Stimulated activated naive CD4-positive, alpha-beta T cell (primary cell): ENCODE data around the gene SLC44A4.
"Not testable (repeated sequence)": the region's sequence is repeated elsewhere in the genome, so short reads cannot be mapped to it uniquely, and the experiment has no call there.

ENCODE experiments used
- DNase-seq, 6 experiments: peaks; one replicate each; lab custom pipeline; 2025; lab: John Stamatoyannopoulos, UW

SLC44A4 gene

DNA sequence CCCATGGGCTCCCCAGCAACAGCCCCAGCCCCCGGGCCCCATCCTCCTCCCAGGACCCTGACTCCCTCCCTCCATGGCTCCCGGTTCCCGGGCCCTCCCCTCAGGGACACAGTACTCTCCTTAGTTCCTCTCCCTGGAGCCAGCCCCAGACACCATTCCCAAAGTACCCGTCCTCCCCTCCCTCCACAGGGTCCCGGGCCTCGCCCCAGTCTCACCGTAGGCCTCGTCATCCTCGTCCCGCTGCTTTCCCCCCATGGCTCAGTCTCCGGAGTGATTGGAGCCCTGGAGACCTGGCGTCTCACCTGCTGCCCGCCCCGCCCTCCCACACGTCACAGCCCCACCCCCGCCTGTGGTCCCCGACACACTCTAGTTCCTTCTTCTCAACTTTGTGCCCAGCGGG lies at the start of gene SLC44A4:
TSS of gene SLC44A4 (minus strand) at position 272 of the 400 bp plus-strand sequence. CDS start at position 255, 17 bp downstream.
- DNase-seq, result no peak

DNA sequence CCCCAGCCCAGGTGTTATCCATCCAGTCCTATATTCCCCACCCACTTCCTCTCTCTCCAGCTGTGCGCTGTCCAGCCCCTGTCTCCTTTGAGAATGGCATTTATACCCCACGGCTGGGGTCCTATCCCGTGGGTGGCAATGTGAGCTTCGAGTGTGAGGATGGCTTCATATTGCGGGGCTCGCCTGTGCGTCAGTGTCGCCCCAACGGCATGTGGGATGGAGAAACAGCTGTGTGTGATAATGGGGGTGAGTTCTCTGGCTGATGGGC lies 49.8 kb upstream of the SLC44A4 start:
- DNase-seq, result no peak

DNA sequence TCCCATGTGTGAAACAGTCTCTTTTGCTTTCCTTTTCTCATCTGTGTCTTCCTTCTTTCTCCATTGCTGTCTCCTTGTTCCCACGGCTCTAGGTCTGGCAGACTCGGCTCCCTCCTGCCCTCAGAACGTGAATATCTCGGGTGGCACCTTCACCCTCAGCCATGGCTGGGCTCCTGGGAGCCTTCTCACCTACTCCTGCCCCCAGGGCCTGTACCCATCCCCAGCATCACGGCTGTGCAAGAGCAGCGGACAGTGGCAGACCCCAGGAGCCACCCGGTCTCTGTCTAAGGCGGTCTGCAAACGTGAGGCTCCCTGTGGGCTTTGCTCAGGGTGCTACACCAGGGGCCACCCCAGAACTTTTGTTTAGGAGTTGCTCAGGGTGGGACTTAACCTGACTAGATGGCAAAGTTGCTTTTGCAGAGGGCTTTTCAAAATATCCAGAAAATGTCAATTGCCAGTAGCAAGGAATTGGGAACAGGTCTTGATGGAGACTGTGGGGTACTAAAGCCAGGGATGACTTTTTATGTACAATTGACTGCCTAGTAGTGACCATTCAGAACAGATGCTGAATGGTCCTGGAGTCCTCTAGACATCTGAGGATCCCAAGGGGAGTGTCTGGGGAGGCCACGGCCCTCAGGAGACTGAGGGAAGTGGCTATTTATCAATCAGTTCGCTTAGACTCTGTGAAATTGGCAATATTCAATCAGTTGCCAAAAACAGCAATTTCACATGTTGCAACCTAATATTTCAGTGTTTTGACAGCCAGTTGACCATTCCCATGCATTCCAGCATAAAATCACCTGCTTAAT lies 49.3 kb upstream of the SLC44A4 start:
- no peak for DNase-seq

DNA sequence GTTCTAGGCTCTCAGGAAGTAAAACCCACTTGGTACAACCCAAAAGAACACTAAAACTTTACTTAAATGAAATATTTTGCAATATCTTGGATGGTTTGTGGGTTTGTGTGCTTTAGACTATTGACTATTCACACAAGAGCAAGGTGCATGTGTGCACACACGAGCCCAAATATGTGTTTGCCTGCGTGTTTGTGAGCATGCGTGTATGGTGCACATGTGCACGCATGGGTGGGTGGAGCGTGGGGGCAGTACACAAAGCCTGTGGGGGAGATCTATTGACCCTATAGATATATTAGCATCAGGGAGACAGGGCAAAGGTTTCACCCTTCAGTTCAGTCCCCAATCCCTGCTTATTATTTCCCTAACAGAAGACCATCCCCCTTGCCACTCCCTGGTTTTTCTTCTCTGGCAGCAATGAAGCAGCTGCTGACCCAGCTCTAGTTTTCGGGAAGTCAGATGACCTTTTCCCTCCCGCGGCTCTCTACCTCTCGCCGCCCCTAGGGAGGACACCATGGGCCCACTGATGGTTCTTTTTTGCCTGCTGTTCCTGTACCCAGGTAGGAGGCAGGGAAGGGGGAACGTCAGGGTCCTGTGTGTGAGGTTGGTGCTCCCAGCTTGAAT lies 48.6 kb upstream of the SLC44A4 start, which contains the start of gene C2:
TSS of gene C2 (plus strand) at position 476 of the 621 bp plus-strand sequence. CDS start at position 512, 36 bp downstream.
- no peak for DNase-seq

- DNase-seq, result no peak
Observed at GRCh38 chr6:31922942-31923341, 44.1 kb upstream of the SLC44A4 start.

- DNase-seq, result no peak
Observed at GRCh38 chr6:31920811-31921210, 42.0 kb upstream of the SLC44A4 start.

GRCh38 chr6:31919624-31920303 lies 41.0 kb upstream of the SLC44A4 start:
- no peak for DNase-seq

GRCh38 chr6:31918069-31918720 lies 39.4 kb upstream of the SLC44A4 start:
- no peak for DNase-seq

GRCh38 chr6:31915756-31916155 lies 37.0 kb upstream of the SLC44A4 start:
- no peak for DNase-seq

DNA sequence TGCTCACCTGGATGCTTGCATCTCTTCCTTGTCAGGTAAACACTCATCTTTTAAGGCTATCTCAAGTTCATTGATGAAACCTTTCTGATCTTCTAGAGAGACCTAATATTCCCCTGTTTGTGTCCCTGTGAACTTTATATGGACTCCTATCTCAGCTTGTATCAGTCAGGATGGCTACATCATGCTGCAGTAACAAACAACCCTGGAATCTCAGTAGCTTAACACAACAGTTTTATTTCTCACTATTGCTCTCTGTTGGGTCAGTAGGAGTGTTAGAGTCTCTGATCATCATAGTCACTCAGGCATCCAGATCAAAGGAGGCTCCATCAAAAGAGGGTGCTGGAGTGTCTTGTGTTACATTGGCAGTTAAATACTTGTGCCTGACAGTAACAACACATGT lies 36.6 kb upstream of the SLC44A4 start:
- no peak for DNase-seq

GRCh38 chr6:31911826-31912585 lies 33.2 kb upstream of the SLC44A4 start:
- no peak for DNase-seq

- DNase-seq, result not testable (repeated sequence)
Observed at GRCh38 chr6:31909298-31909697, 30.5 kb upstream of the SLC44A4 start.

DNA sequence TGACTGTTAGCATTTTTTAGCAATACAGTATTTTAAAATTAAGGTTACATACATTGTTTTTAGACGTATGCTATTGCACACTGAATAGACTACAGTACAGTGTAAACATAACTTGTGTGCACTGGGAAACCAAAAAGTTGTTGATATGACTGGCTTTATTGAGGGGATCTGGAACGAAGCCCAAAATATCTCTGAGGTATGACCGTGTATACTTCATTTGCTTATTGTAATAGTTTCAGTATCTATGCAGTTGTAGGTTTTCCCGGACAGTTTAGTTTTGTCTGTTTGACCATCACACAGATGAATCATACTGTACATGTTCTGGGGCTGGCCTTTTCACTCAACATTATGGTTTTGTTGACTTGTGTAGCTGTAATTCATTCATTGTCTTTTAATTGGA lies 30.0 kb upstream of the SLC44A4 start:
- no peak for DNase-seq

DNA sequence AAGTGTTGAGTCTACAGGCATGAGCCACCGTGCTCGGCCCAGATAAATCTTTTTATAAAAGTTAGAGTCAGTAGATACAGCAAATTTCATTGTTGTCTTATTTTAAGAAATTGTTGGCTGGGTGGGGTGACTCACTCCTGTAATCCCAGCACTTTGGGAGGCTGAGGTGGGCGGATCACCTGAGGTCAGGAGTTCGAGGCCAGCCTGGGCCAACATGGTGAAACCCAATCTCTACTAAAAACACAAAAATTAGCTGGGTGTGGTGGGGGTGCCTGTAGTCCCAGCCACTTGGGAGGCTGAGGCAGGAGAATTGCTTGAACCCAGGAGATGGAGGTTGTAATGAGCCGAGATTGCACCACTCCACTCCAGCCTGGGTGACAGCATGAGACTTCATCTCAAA lies 29.5 kb upstream of the SLC44A4 start:
- not testable (repeated sequence) for DNase-seq

- DNase-seq, result no peak
Observed at GRCh38 chr6:31907158-31907813, 28.5 kb upstream of the SLC44A4 start.

DNA sequence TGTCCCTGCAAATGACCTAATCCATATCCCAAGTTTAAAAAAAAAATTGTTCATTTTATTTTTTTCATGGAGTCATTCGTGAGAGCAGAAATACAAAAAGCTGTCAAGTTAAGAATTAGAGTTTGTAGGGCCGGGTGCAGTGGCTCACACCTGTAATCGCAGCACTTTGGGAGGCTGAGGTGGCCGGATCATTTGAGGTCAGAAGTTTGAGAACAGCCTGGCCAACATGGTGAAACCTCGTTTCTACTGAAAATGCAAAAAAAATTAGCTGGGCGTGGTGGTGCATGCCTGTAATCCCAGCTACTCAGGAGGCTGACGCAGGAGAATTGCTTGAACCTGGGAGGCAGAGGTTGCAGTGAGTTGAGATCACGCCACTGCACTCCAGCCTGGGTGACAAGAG lies 27.9 kb upstream of the SLC44A4 start:
- DNase-seq, result not testable (repeated sequence)

DNA sequence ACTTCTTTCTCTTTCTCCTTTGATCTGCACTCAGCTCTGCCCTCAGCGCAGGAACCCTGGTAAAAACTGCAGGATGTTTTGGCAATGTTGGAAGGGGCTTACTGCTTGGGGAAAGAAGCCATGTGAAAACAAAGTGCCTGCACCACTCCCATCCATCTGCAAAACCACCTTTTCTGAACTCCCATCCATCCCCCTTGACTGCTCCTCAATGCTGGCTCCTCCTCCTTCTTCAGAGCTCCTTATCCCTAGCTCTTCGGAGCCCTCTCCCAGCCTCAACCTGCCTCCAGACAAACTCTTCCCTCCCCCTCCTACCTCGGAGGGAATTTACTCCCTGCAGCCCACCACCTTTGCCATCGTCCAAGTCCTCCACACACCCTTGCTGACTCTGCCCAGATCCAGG lies 27.3 kb upstream of the SLC44A4 start:
- no peak for DNase-seq

DNA sequence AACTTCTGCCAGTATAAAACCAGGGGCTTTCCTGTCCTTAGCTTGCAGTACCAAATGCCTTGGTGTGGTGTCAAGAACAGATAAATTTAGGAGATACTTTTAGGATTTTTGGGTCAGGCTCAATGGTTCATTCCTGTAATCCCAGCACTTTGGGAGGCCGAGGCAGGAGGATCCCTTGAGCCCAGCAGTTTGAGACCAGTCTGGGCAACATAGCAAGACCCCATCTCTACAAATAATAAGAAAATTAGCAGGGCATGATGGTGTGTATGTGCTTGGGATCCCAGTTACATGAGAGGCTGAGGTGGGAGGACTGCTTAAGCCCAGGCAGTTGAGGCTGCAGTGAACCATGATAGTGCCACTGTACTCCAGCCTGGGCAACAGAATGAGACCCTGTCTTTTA lies 26.2 kb upstream of the SLC44A4 start:
- DNase-seq, result no peak

- DNase-seq, result no peak
Observed at GRCh38 chr6:31903957-31904356, 25.2 kb upstream of the SLC44A4 start.

DNA sequence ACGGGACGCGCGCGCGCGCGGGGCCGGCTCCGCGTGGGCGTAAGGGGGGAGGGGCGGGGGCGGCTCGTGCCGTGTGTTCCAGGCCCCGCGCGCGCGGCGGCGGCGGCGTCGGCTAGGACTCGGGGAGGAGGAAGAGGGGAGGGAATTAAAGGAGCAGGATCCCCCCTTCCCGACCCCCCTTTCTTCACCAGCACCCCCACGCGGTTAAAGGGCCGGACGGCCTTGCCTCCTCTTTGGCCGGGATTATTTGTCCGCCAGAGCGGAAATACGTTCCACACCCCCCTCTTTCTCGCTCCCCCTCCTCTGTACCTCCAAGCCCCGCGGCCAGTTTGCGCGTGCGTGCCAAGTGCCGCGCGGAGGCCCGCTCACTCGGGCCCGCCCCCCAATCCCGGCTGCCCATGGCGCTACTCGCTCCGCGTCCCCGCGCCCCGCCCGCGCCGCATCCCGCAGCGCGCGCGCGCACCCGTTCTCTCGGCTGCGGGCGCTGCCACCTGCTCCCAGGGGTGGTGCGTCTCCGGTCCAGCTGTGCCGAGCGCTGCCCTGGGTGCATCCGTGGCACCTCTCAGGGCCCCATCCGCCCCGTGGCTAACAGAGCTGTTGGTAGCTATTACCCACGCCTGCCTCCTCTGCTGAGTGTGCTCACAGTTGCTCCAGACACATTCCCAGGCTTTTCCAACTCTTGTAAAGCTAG lies 23.3 kb upstream of the SLC44A4 start, which contains the start of gene ZBTB12:
TSS of gene ZBTB12 (minus strand) at position 134 of the 691 bp plus-strand sequence. CDS start 781 bp downstream, outside the sequence.
- DNase-seq, result peak; percentile 78 to 90 (median 86)
